Measurements from ENCODE around the gene HIRIP3. TPM values are rescaled to one million over a fixed set of nuclear protein-coding genes. Genes with fewer than 3 reads are reported as not detected.
"Not testable (repeated sequence)": the region's sequence is repeated elsewhere in the genome, so short reads cannot be mapped to it uniquely, and the experiment has no call there.

Gene HIRIP3
- total RNA-seq, 1 donor from 2014 or later = 13.1 TPM

DNA sequence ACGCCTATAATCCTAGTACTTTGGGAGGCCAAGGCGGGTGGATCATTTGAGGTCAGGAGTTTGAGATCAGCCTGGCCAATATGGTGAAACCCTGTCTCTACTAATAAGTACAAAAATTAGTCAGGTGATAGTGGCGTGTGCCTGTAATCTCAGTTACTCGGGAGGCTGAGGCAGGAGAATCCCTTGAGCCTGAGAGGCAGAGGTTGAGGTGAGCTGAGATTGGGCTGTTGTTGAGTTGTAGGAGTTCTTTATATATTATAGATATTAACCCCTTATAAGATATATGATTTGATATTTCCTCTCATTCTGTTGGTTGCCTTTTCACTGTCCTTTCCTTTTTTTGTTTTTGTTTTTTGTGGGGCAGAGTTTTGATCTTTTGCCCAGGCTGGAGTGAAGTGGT is 35.6 kb downstream of the HIRIP3 start:
- not testable (repeated sequence) for DNase-seq

DNA sequence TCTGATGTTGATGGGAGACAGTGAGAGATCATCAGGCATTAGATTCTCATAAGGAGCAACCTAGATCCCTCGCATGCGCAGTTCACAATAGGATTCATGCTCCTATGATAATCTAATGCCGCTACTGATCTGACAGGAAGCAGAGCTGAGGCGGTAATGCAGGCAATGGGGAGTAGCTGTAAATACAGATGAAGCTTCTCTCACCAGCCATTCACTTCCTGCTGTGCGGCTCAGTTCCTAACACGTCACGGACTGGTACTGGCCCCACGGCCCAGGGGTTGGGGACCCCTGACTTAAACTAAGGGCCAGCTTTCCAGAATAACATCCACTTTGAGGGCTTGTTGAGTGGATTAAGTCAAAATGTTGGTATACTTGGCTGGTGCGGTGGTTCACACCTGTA is 36.1 kb downstream of the HIRIP3 start:
- no peak for DNase-seq

DNA sequence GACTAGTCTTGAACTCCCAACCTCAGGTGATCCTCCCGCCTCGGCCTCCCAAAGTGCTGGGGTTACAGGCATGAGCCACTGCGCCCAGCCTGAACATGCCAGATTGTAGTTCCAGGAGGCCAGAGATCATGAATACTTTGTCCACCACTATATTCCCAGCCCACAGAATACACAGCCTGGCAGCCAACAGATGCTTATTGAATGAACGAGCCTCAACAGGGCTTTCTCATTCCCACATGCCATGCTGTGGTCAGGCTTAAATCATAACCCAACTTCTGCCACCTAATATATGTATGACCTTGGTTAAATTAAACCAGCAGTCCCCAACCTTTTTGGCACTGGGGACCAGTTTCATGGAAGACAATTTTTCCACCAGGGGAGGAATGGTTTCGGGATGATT is 36.7 kb downstream of the HIRIP3 start:
- no peak for DNase-seq

DNA sequence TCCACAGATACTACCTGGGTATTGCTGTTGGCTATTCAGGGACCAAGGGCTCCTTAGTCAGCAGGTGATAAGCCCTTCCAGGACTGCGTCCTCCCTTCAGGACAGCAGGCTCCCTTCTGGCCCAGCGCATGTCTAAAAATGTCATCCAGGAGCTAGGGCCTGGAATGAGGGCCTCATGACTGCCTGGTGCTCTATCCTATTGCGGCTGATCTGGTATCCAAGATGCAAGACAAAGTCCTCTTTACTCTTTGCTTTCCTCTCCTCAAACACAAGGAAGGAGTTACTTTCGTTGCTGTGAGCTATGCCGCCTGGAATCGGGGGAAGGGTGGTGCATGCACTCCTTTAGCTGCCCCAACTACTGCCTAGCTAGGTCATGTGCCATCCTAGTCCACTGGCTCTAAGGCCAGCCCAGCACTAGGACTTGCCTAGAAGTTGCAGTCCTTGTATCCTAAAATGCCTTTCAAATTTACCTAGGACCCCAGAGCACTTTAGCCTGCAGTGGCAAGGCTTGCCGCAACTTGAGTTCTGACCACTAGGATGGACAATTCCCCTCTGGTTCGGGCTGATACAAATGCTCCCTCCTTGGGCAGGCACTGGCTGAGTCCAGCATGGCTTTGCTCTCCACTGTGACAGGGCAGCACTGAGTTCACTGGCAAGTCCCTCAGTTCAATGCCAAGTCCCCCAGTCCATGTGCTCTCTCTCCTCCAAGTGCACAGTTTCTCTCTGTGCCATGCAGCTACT is 43.6 kb downstream of the HIRIP3 start:
- DNase-seq = no peak

DNA sequence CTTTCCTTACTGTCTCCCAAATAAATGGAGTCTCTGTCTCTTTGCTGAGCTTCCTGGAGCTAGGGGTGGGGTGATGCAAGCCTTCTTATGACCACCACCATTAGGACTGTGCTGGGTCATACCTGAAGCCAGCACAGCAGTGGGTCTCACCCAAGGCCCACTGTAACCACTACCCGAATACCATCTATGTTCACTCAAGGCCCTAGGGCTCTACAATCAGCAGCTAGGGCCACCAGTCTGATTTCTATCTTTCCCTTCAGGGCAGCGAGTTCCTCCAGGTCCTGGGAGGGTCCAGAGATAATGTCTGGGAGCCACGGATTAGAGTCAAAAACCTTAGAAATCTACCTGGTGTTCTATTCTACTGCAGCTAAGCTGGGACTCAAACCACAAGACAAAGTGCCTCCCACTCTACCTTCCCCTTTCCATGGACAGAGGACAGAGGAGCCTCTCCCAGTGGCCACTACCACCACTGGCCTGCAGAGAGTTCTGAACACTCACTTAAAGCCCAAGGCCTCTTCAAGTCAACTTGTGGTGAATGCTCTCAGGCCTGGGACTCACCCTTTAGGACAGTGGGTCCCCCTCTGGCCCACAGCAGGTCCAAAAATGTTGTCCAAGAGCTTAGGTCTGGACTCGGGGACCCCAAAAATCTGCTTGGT is 44.5 kb downstream of the HIRIP3 start:
- no peak for DNase-seq

DNA sequence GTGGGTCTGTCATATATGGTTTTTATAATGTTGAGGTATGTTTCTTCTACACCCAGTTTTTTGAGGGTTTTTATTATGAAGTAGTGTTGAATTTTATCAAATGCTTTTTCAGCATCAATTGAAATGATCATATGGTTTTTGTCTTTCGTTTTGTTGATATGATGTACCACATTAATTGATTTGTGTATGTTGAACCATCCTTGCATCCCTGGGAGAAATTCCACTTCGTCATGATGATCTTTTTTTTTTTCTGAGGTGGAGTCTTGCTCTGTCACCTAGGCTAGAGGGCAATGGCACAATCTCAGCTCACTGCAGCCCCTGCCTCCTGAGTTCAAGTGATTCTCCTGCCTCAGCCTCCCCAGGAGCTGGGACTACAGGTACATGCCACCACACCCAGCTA is 47.5 kb downstream of the HIRIP3 start:
- DNase-seq = no peak

DNA sequence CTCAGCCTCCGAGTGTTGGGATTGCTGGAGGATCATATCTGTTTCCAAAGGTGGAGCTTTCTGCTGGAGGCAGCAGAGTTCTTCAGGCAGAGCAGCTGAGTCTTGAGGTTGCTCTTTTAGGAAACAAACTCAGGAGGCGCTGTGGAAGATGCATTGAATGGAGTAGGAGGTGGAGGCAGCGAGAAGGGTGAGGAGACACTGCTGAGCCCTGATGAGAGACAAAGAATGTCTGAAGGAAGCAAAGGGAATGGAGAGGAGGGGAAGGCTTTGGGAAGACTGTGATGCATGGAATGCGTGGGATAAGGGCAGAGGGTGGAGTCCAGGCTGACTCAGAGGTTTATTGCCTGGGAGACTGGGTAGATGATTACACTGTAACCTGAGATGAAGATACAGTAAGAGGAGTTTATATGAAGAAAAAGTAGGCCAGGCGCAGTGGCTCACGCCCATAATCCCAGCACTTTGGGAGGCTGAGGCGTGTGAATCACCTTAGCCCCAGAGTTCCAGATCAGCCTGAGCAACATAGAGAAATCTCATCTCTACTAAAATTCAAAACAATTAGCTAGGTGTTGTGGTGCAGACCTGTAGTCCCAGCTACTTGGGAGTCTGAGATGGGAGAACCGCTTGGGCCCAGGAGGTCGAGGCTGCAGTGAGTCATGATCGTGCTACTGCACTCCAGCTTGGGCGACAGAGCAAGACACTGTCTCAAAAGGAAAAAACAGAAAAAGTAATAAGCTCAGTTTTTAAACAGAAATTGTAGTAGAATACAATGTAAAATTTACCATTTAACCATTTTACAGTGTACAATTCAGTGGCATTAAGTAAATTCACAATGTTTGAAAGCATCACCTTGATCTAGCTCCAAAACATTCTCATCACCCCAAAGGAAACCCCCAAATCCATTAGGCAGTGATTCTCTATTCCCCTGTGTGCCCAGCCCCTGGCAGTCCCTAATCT is 51.3 kb downstream of the HIRIP3 start:
- no peak for DNase-seq

Other genes starting within 250 kb of the HIRIP3 start
- 0.31 TPM for gene C16orf54, start 249.6 kb downstream of the HIRIP3 start, total RNA-seq
- gene ZG16, start 217.4 kb downstream of the HIRIP3 start, total RNA-seq = not detected
- gene KIF22, start 204.9 kb downstream of the HIRIP3 start, total RNA-seq = 35.7 TPM
- gene MAZ, start 189.1 kb downstream of the HIRIP3 start, total RNA-seq = 271 TPM
- gene PRRT2, start 183.4 kb downstream of the HIRIP3 start, total RNA-seq = 20.6 TPM
- gene PAGR1, start 179.5 kb downstream of the HIRIP3 start, total RNA-seq = 10.8 TPM
- gene MVP, start 175.2 kb downstream of the HIRIP3 start, total RNA-seq = 6.1 TPM
- 47.1 TPM for gene CDIPT, start 132.4 kb downstream of the HIRIP3 start, total RNA-seq
- gene SEZ6L2, start 96.1 kb downstream of the HIRIP3 start, total RNA-seq = 32.1 TPM
- 17.2 TPM for gene ASPHD1, start 95.1 kb downstream of the HIRIP3 start, total RNA-seq
- 15.6 TPM for gene KCTD13, start 69.4 kb downstream of the HIRIP3 start, total RNA-seq
- gene TMEM219, start 33.5 kb downstream of the HIRIP3 start, total RNA-seq = 22.5 TPM
- gene TAOK2, start 21.7 kb downstream of the HIRIP3 start, total RNA-seq = 49.8 TPM
- gene INO80E, start 624 bp upstream of the HIRIP3 start, total RNA-seq = 27.8 TPM
- gene DOC2A, start 15.4 kb upstream of the HIRIP3 start, total RNA-seq = 10.5 TPM
- gene C16orf92, start 27.6 kb upstream of the HIRIP3 start, total RNA-seq = not detected
- gene TLCD3B, start 35.7 kb upstream of the HIRIP3 start, total RNA-seq = 12.5 TPM
- gene ALDOA, start 70.1 kb upstream of the HIRIP3 start, total RNA-seq = 57.4 TPM
- gene PPP4C, start 80.4 kb upstream of the HIRIP3 start, total RNA-seq = 81.4 TPM
- 0.16 TPM for gene TBX6, start 96.3 kb upstream of the HIRIP3 start, total RNA-seq
- gene YPEL3, start 100.6 kb upstream of the HIRIP3 start, total RNA-seq = 21.1 TPM
- 0.47 TPM for gene GDPD3, start 117.9 kb upstream of the HIRIP3 start, total RNA-seq
- 25.7 TPM for gene MAPK3, start 127.6 kb upstream of the HIRIP3 start, total RNA-seq
- gene CORO1A, start 188.0 kb upstream of the HIRIP3 start, total RNA-seq = 15.9 TPM
- gene BOLA2B, start 198.0 kb upstream of the HIRIP3 start, total RNA-seq = 12.5 TPM
- 13.9 TPM for gene SLX1A, start 198.3 kb upstream of the HIRIP3 start, total RNA-seq
- 2.3 TPM for gene SULT1A3, start 203.6 kb upstream of the HIRIP3 start, total RNA-seq

Measured in occipital lobe (tissue), 2 donors.